HG03558 (cell line): ENCODE measurements around the gene KREMEN2.

Experiments
- ATAC-seq: cut with Tn5 transposase; IDR thresholded peaks from one replicate; pipeline ENCODE4 v1.9.1; 2021; ENCODE audit warnings: moderate number of reproducible peaks; ENCODE audit not compliant: unreplicated experiment; ENCODE audit errors: extremely low read depth

The KREMEN2 gene

GRCh38 chr16:2974319-2975056, 10.4 kb downstream of the KREMEN2 start:
- no peak for ATAC-seq

GRCh38 chr16:2975161-2975795, 11.2 kb downstream of the KREMEN2 start:
- no peak for ATAC-seq

- no peak for ATAC-seq
Observed at GRCh38 chr16:2976201-2976600, 12.1 kb downstream of the KREMEN2 start.

GRCh38 chr16:2976673-2977072, 12.6 kb downstream of the KREMEN2 start:
- ATAC-seq, result no peak

- ATAC-seq, result no peak
Observed at GRCh38 chr16:2977440-2977839, 13.4 kb downstream of the KREMEN2 start.

- ATAC-seq, result no peak
Observed at GRCh38 chr16:2979669-2980226, 15.7 kb downstream of the KREMEN2 start.

GRCh38 chr16:2980227-2981176, 16.4 kb downstream of the KREMEN2 start, which contains the start of gene PKMYT1:
PKMYT1 (minus strand) TSS chr16:2980446; CDS start chr16:2979657, 789 bp downstream.
- peak; percentile 40 for ATAC-seq

GRCh38 chr16:2981177-2981898, 17.3 kb downstream of the KREMEN2 start:
- no peak for ATAC-seq

- no peak for ATAC-seq
Observed at GRCh38 chr16:2981899-2982250, 17.8 kb downstream of the KREMEN2 start.

- no peak for ATAC-seq
Observed at GRCh38 chr16:2982402-2982801, 18.3 kb downstream of the KREMEN2 start.

- ATAC-seq, result no peak
Observed at GRCh38 chr16:2983706-2984136, 19.6 kb downstream of the KREMEN2 start.

GRCh38 chr16:2985462-2985861, 21.4 kb downstream of the KREMEN2 start:
- no peak for ATAC-seq

- no peak for ATAC-seq
Observed at GRCh38 chr16:2985893-2986355, 21.8 kb downstream of the KREMEN2 start.

GRCh38 chr16:2986623-2987188, 22.6 kb downstream of the KREMEN2 start:
- ATAC-seq, result no peak

- ATAC-seq, result no peak
Observed at GRCh38 chr16:2987286-2987685, 23.2 kb downstream of the KREMEN2 start.

GRCh38 chr16:2987833-2988232, 23.8 kb downstream of the KREMEN2 start:
- ATAC-seq, result no peak

GRCh38 chr16:2988590-2989099, 24.6 kb downstream of the KREMEN2 start:
- no peak for ATAC-seq

- ATAC-seq, result no peak
Observed at GRCh38 chr16:2990891-2991290, 26.8 kb downstream of the KREMEN2 start.

- no peak for ATAC-seq
Observed at GRCh38 chr16:2991566-2992261, 27.6 kb downstream of the KREMEN2 start.
